Glomerular endothelial cell (primary cell): ENCODE results near the gene GALNT16. TPM values are rescaled to one million over a fixed set of nuclear protein-coding genes. Genes with fewer than 3 reads are reported as not detected.

Experiments
- DNase-seq: peaks from one replicate; pipeline ENCODE4 v3.0.0-alpha.2; 2011; ENCODE audit warnings: low read depth, low spot score; ENCODE audit errors: extremely low read depth
- total RNA-seq: library from RNA; depleted of rRNA; stranded (reverse); fragments of >200 nt; gene quantifications from 2 replicates; pipeline ENCODE4 v1.2.3, GENCODE V29; 2015

The GALNT16 gene
- total RNA-seq, 1 donor from 2014 or later = 0.70 TPM

- DNase-seq = no peak
Measured at GRCh38 chr14:69315301-69315700, 55.3 kb downstream of the GALNT16 start.

- no peak for DNase-seq
Measured at GRCh38 chr14:69316449-69317101, 56.6 kb downstream of the GALNT16 start.

- DNase-seq = no peak
Measured at GRCh38 chr14:69317102-69317755, 57.3 kb downstream of the GALNT16 start.

GRCh38 chr14:69317780-69318179, 57.8 kb downstream of the GALNT16 start:
- DNase-seq = no peak

DNA sequence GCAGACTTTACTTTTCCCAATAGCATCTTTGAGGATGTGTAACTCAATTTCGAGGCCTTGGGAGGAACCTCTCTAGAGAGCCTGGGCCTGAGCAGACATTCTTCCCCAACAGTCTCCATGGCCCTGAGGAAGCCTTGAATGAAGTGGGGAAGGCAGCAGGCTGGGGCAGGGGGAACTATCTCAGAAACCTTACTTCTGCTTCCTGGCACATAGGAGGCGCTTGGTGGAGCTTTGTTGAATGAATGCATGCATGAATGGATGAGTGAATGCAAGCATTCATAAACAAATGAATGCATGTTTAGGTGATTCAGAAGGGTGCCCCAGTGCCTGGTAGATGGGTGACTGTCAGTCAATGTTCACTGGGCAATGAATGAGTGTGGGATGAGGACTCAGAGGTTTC, 58.3 kb downstream of the GALNT16 start:
- DNase-seq = no peak

DNA sequence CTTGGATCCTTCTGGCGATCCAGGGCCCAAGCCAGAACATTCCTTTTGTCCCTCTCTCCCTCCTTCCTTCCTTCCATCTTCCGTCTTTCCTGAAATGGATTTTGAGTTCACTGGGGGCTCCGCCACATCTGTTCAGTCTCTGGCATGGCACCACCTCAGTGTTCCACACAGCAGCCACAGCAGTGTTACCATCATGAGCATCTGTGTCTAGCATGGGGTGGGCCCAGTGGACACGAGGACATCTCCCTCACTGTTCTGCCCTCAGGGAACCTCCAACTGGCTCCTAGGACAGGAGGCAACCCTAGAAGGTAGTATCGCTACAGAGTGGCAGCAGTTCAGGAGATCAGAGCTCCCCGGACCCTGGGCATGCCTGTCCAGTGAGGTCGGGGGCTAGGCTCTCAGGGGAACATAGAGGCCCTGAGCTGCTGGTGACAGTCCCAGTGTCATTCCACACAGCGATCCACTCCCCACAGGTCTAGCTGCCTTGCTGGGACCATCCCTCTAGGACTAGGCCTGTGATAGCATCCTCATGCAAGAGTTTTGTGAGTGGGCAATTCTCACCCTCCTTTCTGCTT, 59.0 kb downstream of the GALNT16 start:
- no peak for DNase-seq

- no peak for DNase-seq
Measured at GRCh38 chr14:69319911-69320310, 60.0 kb downstream of the GALNT16 start.

DNA sequence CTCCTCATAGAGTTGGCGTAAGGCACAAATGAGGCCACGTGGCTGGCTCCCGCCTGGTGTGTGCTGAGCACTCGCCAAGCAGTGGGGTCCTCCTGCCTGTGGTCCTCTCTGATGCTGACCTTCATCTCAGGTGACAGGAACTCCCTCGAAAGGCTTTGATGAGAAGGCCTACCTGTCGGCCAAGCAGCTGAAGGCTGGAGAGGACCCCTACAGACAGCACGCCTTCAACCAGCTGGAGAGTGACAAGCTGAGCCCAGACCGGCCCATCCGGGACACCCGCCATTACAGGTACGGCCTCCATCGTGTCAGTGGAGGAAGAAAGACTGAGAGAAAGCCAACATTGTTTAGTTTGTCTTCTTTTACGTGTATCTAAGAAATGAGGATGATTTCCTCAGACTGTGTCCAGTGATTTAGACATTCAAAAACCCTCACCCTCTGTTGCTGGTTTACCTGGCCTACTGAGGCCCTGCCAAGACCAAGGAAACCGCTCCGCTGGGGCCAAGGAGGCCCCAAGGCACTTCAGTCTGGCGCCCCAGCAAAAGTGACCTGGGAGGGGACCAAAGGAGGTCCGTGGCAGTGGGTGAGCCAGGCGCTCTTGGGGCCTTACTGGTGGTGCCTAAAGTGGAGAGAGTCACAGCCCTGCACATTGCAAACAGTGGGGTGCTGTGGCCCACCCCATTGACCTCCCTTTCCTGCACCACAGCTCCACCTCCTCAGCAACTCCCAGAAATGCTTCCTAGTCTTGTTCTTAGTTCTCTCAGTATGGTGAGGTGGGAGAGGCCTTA, 60.8 kb downstream of the GALNT16 start:
- DNase-seq = no peak

- no peak for DNase-seq
Measured at GRCh38 chr14:69321601-69322330, 61.8 kb downstream of the GALNT16 start.

- DNase-seq = no peak
Measured at GRCh38 chr14:69323266-69323998, 63.5 kb downstream of the GALNT16 start.

- DNase-seq = no peak
Measured at GRCh38 chr14:69323999-69324282, 64.0 kb downstream of the GALNT16 start.

DNA sequence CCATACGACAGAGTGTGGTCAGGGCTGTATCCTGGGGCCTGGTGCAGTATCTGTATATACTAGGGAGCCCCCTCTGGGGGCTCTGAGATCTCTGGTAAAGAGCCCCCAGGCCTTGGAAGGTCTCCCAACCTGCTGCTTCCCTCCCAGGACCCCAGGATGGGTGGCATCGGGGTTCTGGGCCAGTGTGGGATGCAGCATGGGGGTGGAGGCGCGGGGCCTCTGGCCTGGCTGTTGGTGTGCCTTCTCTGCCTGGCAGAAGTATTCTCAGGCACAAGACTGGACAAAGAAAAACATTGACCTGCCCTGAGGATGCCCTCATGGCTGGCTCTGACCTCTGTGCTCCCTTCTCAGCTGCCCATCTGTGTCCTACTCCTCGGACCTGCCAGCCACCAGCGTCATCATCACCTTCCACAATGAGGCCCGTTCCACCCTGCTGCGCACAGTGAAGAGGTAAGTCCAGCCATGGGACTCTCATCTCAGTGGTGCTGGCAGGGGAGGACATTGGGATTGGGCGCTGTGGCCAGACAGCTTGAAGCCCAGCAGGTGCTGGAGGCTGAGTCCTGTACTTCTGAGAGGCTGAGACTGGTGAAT, 64.5 kb downstream of the GALNT16 start:
- DNase-seq = no peak

DNA sequence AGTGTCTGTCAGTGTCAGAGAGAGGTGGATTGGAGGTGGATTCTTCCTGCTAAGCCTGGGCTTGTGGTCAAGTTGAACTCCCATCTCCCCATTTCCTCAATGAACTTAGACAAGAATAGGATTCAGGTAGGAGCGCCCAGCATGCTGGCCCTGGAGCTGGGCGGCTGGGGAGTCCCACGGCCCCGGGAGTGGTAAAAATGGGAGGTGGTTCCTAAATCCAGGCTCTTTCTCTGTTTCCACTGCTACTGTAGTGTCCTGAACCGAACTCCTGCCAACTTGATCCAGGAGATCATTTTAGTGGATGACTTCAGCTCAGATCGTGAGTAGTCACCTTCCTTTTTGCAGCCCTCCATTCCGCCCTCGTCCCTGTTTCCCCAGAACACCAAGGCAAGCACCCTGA, 65.1 kb downstream of the GALNT16 start:
- no peak for DNase-seq

DNA sequence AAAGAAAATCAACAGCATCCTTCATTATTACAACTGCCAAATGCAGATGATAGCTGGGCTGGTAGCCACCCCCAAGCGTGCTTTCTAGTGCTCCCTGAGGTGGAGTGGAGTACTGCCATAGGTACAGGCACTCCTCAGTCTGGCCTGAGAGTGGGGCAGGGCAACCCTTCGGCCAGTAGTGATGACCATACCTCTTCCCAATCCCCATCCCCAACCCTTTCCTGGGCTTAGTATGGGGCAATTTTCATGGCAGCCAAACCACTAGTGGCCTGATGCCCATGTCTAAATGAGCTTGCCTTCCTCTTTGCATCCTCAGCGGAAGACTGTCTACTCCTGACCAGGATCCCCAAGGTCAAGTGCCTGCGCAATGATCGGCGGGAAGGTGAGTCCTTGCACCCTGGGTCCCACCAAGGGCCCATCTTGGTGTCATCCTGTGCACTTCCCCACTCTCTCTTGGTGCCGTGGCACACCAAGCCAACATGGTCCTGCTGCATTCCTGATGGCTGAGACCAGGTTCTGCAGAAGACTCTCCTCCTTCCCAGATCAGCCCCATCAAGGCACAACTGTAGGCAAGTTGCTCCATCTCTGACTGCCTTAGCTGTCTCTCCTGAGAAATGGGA, 65.8 kb downstream of the GALNT16 start:
- no peak for DNase-seq

DNA sequence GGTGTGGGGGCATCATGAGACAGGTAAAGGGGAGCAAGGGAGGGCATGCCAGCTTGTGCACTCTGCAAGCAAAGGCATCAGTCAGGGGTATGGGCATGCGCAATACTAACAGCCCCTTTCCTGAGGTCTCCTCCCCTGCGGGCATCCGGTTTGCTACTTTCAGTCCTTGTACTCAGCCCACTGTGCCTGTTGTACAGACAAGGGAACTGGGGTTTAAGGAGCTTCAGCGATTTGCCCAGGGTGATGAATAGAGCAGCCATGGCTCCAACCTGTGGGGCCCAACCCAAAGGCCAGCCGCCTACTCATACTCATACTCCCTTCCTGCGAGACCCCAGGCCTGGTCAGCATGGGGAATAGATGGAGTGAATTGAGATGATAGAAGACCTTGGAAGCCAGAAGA, 66.7 kb downstream of the GALNT16 start:
- no peak for DNase-seq

GRCh38 chr14:69327507-69327906, 67.5 kb downstream of the GALNT16 start:
- no peak for DNase-seq

DNA sequence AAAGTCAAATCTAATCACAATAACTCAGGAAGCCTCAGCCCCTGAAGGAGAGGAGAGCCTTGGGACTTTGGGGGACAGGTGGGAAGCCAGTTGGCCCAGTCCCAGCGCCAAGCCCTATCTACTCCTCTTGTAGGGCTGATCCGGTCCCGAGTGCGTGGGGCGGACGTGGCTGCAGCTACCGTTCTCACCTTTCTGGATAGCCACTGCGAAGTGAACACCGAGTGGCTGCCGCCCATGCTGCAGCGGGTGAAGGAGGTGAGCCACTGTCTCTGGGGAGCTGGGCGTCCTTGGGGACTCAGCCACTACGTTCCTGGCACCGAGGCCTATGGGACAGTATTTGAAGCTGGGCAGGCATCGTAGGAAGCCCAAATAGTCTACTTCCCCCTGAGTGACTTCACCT, 68.4 kb downstream of the GALNT16 start:
- no peak for DNase-seq

DNA sequence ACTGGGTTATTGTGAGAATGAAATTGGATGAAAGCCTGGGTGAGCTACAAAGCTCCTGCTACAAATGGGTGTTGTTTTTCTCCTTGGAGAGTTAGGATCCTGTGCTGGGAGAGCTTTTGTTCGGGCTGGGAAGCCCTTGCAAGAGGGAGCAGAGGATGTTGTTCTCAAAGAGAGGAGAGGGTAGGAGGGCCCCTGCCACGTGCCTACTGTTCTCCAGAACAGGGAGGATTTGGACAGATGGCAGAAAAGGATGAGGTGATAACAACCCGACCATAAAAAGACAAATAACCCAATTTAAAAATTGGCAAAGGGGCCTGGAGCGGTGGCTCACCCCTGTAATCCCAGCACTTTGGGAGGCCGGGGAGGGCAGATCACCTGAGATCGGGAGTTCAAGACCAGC, 68.8 kb downstream of the GALNT16 start:
- no peak for DNase-seq

GRCh38 chr14:69331206-69331605, 71.2 kb downstream of the GALNT16 start:
- DNase-seq = no peak
